GM19395 (cell line): ENCODE results near the gene SUGCT.
A peak's percentile ranks its signal among the peaks of the same experiment; 100 is the strongest.

Source experiments
- ATAC-seq: cut with Tn5 transposase; IDR thresholded peaks from one replicate; pipeline ENCODE4 v1.9.1; 2021; ENCODE audit warnings: mild to moderate bottlenecking, moderate library complexity; ENCODE audit not compliant: unreplicated experiment

The SUGCT gene

DNA sequence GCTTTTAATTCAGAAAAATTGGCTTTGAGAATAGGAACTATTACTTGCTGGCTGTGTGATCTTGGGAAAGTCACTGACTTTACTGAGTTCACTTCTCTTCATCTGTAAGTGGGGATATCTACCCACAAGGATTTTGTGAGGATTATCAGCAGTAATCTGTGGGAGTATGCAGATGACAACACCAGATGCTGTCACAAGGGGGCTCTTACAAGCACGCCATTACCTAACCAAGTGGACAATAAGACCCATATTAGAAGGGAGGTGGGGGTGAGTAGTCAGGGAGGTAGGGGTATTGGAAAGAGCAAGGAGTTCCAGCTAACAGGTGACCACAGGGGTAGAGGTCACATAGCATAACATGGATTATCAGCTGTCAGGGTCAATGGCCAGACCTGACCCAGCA, 569.4 kb downstream of the SUGCT start:
- no peak for ATAC-seq

GRCh38 chr7:40706829-40707228, 572.0 kb downstream of the SUGCT start:
- no peak for ATAC-seq

- ATAC-seq, result peak; percentile 63
These were observed 574.5 kb downstream of the SUGCT start for GRCh38 chr7:40709062-40709964.

GRCh38 chr7:40711706-40712105, 576.9 kb downstream of the SUGCT start:
- no peak for ATAC-seq

DNA sequence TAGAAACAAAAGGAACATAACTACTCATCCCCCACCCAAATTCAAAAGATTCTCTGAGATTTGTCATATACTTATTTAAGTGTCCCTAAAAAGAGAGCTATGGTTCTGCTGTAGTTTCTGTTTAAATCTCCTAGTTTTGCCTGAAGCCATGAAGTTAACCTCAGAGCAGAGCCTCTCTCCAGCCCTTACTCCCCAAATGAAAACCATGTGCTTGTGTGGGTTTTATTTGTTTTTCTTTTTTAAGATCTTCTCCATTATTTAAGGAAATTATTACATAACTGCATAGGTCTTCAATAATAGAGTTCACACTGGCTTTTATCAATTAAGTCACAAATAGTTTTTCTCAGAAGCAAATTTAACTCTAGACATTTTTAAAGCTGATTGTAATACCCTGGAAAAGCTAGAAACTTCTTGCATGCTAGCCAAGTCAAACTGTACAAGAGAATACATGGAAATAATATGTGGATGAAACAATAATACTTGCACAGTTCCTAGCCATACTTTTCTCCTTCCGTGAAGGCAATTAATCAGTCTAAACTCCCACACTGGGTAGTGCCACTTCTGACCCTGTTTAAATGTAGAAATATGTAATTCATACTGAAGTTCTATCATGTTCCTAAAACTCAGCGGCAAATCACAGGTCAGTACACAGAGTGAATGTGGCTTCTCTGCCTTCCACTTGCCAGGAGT, 579.7 kb downstream of the SUGCT start:
- no peak for ATAC-seq

GRCh38 chr7:40715053-40715430, 580.2 kb downstream of the SUGCT start:
- no peak for ATAC-seq

DNA sequence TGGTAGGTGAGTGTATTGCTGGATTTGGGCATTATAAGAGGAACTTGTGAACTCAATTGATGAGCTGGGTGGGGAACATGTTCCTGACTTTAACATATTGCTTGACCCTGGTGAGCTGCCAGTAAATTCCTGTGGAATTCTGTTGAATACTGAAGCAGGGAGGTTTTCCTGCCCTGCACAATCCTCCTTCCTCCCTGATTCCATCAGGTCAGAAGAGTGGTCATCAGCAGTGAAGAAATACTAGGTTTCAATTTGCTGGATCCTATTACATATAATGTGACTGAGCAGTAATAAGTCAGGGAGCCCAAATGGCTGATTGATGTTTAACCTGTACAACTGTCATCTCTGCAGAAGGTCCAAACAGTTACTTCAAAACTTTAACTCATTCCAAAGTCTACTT, 581.2 kb downstream of the SUGCT start:
- ATAC-seq, result no peak

- peak; percentile 81 for ATAC-seq
These were observed 582.4 kb downstream of the SUGCT start for GRCh38 chr7:40717242-40717641.

DNA sequence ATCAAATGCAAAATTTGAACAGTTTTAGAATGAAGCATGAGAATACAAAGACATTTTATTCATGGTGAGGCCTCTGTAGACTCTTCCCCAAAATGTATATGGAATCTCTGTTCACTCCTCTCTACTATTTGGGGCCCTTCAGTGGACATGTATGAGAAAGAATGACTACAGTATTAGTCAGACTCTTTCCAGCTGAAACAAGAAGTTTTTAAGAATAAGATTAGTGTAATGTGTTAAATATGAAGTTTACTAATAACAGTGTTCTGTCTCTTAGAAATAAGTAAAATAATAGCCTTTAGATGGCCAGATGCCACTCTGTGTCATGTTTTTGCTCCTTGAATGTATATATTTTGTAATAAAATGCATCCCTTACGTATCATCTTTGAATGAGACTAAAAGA, 585.6 kb downstream of the SUGCT start:
- no peak for ATAC-seq

GRCh38 chr7:40721342-40721949, 586.6 kb downstream of the SUGCT start:
- no peak for ATAC-seq

- ATAC-seq, result no peak
These were observed 587.4 kb downstream of the SUGCT start for GRCh38 chr7:40722242-40722641.

DNA sequence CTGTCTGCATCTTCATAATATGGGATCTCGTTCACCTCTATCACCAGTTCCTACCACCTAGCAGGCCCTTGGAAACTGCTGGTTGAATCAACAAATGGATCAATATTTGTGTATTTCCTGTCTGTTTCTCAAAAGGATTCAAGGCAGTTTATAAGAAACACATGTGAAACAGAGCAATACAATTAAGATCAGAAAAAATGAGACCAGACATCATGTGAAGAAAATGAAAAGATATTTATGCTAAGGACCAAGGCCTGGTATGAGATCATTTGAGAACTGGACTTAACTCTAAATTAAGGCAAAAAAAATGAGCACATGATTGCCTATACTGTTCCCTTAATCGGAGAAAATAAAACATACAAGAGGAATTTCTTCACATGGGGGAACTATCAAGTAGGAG, 589.0 kb downstream of the SUGCT start:
- no peak for ATAC-seq

DNA sequence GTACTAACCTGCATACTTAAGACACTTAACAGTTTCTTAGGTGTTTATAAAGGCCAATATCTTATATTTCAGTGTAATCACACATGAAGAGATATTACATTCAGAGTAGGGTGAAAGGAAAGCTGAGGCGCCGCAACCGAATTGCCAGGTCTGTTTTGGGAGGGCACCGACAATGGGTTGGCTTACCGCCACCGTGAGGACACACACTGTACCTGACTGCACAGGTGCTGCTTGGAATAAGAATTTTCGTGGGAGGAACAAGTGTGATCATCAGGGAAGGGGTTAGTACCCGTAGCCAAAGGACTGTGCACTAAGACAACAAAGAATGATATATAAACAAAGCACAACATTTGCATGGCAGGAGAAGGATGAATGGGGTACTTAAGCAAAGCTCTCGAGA, 591.8 kb downstream of the SUGCT start:
- no peak for ATAC-seq

GRCh38 chr7:40733114-40733513, 598.3 kb downstream of the SUGCT start:
- no peak for ATAC-seq

DNA sequence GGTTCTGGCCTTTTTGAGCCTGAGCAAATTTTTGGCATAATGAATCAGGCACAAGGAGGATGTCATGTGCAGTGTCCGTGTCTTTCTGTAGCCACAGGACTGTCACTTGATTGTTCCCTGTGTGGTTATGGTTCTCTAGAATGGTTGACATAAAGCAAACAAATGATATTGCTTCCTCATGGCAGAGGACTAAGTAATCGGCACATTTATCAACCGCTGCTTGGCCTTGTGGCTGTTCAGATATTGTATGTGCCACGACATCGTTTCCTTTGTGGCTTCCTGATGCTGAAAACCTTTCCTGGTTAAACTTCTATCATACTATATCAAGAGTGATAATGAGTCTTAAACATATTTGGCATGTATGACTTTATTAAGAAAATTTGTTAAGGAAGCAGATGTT, 598.8 kb downstream of the SUGCT start:
- no peak for ATAC-seq

DNA sequence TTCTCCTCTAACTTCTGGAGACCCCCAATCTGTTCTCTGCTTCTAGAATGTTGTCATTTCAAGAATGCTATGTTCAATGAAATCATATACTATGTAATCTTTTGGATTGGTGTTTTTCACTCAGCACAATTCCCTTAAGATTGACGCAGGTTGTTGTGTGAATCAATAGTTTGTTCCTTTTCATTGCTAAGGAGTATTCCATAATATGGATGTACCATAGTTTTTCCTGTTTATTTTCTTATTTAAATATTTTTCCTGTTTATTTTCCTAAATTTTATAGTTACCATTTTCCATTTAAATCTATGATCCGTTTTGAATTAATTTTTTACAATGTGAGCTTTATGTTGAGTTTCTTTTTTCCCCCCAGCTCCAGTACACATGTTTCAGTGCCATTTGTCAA, 604.5 kb downstream of the SUGCT start:
- no peak for ATAC-seq

DNA sequence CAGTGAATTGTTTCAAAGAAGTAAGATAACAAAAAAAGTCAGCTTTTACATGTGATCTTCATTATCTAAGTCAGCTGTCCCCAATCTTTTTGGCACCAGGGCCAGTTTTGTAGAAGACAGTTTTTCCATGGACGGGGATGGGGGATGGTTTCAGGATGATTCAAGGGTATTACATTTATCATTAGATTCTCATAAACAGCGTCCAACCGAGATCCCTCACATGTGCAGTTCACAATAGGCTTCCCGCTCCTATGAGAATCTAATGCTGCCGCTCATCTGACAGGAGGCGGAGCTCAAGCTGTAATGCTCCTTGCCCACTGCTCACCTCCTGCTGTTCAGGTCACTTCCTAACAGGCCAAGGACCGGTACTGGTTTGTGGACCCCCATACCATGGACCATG, 607.5 kb downstream of the SUGCT start:
- ATAC-seq, result no peak

- no peak for ATAC-seq
These were observed 612.2 kb downstream of the SUGCT start for GRCh38 chr7:40746841-40747556.

DNA sequence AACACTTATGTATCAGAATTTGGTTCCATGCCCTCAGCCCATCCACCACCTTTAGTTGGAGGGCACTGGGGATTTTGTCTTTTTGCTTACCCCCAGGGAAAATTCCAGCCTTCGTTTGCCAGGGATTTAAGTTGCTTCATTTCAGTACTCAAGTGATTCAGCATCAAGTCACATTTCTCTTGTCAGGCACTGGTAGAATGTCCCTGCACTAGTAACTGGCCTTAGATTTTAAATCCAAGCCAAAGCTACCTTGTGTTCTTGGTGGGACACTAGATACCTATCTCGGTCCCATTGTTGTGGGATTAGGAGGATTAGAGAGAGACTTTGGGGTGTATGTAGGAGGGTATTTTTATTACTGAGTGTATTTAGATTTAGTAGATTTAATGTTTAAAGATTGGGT, 613.1 kb downstream of the SUGCT start:
- no peak for ATAC-seq

DNA sequence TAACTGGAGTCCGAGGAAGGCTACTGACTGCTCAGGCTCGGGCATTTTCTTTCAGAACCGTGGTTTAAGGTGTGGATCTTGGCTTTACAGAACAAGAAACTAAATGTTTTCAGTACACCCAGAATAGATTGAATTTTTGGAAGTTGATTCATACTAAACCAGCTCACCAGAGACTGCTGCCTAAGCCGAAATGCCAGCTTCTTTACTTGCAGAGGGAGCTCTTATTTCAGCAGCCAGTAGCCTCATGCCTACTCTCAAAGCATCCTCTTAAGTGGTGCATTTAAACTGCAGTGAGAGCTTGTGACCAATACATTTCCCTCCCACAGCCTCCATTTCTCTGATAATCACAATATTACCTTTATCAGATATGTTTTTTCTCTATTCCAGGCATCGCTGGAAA, 615.1 kb downstream of the SUGCT start:
- ATAC-seq, result no peak

DNA sequence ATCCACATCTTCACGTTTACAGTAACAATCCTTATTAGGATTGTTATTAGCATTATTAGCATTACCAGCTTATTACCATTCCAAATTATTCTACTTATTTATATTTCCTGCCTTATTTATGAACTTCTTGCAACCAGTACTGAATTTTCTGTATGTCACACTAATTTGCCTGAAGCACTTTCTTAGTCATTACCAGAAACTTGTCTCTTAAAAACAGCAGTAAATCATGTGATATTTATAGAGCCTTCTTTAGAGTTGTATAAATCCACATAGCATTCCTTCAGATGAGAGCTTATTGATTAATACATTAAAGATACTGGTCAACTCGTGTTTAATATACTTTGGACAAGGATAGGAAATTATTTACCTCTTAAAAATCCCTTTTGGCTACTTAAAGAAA, 618.6 kb downstream of the SUGCT start:
- no peak for ATAC-seq
